Activated CD8-positive, alpha-beta memory T cell treated with anti-CD3 and anti-CD28 coated beads for 24 hours (primary cell): ENCODE data around the gene TALDO1.
"Not testable (repeated sequence)": the region's sequence is repeated elsewhere in the genome, so short reads cannot be mapped to it uniquely, and the experiment has no call there.

Experiments
- DNase-seq: peaks from one replicate; pipeline ENCODE4 v3.0.0-alpha.2; 2020

TALDO1 gene

GRCh38 chr11:719214-720016 lies 27.8 kb upstream of the TALDO1 start:
- DNase-seq, result no peak

- no peak for DNase-seq
Observed at GRCh38 chr11:720017-720641, 27.1 kb upstream of the TALDO1 start.

GRCh38 chr11:720642-721246 lies 26.5 kb upstream of the TALDO1 start:
- peak; percentile 78 for DNase-seq

- no peak for DNase-seq
Observed at GRCh38 chr11:721247-721740, 26.0 kb upstream of the TALDO1 start.

- peak; percentile 75 for DNase-seq
Observed at GRCh38 chr11:721741-722345, 25.4 kb upstream of the TALDO1 start.

- no peak for DNase-seq
Observed at GRCh38 chr11:722346-722811, 24.9 kb upstream of the TALDO1 start.

- peak; percentile 77 for DNase-seq
Observed at GRCh38 chr11:723120-723883, 24.0 kb upstream of the TALDO1 start.

GRCh38 chr11:724049-724777 lies 23.1 kb upstream of the TALDO1 start:
- DNase-seq, result no peak

GRCh38 chr11:724778-725386 lies 22.4 kb upstream of the TALDO1 start:
- DNase-seq, result no peak

- DNase-seq, result peak; percentile 73
Observed at GRCh38 chr11:725624-726202, 21.6 kb upstream of the TALDO1 start.

- peak; percentile 83 for DNase-seq
Observed at GRCh38 chr11:726278-727220, 20.7 kb upstream of the TALDO1 start.

- DNase-seq, result no peak
Observed at GRCh38 chr11:727281-727701, 20.0 kb upstream of the TALDO1 start.

GRCh38 chr11:727859-728748 lies 19.2 kb upstream of the TALDO1 start:
- peak; percentile 92 for DNase-seq

- no peak for DNase-seq
Observed at GRCh38 chr11:728901-729491, 18.3 kb upstream of the TALDO1 start.

- no peak for DNase-seq
Observed at GRCh38 chr11:729492-730074, 17.7 kb upstream of the TALDO1 start.

GRCh38 chr11:733072-733471 lies 14.2 kb upstream of the TALDO1 start:
- no peak for DNase-seq

- DNase-seq, result not testable (repeated sequence)
Observed at GRCh38 chr11:734541-734940, 12.7 kb upstream of the TALDO1 start.

- no peak for DNase-seq
Observed at GRCh38 chr11:737366-737765, 9.9 kb upstream of the TALDO1 start.
